PC-9 (cell line): ENCODE data around the gene PKNOX2. TPM values are rescaled to one million over a fixed set of nuclear protein-coding genes. Genes with fewer than 3 reads are reported as not detected.

Experiments used
- BruUV-seq: library from RNA; stranded (reverse); fragments of 400-500 nt; replicated peaks from 2 replicates; lab custom pipeline; 2021; lab: Mats Ljungman, UMichigan
- CTCF ChIA-PET: fragments of 300-600 bp; sonication (Branson Sonifier 250); formaldehyde crosslinking; loops from one replicate; lab custom pipeline; 2022; ENCODE audit warnings: antibody characterized with exemption; lab: Charles Lee
- POLR2A ChIA-PET: fragments of 300-600 bp; sonication (Branson Sonifier 250); formaldehyde crosslinking; loops from one replicate; lab custom pipeline; 2022; ENCODE audit warnings: antibody characterized with exemption; ENCODE audit not compliant: unreplicated experiment; lab: Charles Lee
- DNase-seq, 2 experiments: peaks; one replicate each; pipeline versions ENCODE4 v3.0.0 to v3.0.0-alpha.2; 2015 to 2022; ENCODE audit warnings: mixed read lengths in 1 of 2
- H2AFZ ChIP-seq: fragments of 200-600 bp; sonication (generic); 2 replicates; pipeline ENCODE4 v1.8.1; 2017; ENCODE audit warnings: antibody characterized with exemption
- H3F3A ChIP-seq: fragments of 200-600 bp; sonication (generic); 2 replicates; pipeline ENCODE4 v1.8.1; 2017; ENCODE audit warnings: antibody characterized with exemption, mild to moderate bottlenecking, low read depth; ENCODE audit not compliant: insufficient read depth
- H3K27ac ChIP-seq: fragments of 200-600 bp; sonication (generic); 2 replicates; pipeline ENCODE4 v1.6.1; 2016; ENCODE audit warnings: mixed run types
- H3K27me3 ChIP-seq: fragments of 200-600 bp; sonication (generic); 2 replicates; pipeline ENCODE4 v1.6.1; 2016; ENCODE audit warnings: low read depth, mixed run types; ENCODE audit not compliant: insufficient read depth
- H3K36me3 ChIP-seq: fragments of 200-600 bp; sonication (generic); 2 replicates; pipeline ENCODE4 v1.6.1; 2016; ENCODE audit warnings: low read depth, mixed run types
- H3K4me1 ChIP-seq: fragments of 200-600 bp; sonication (generic); replicated peaks from 2 replicates; pipeline ENCODE4 v1.6.1; 2016; ENCODE audit warnings: mixed run types; ENCODE audit not compliant: insufficient read depth
- H3K4me2 ChIP-seq: fragments of 200-600 bp; sonication (generic); 2 replicates; pipeline ENCODE4 v1.6.1; 2017; ENCODE audit warnings: mixed run types
- H3K4me3 ChIP-seq: fragments of 200-600 bp; sonication (generic); 2 replicates; pipeline ENCODE4 v1.6.1; 2016; ENCODE audit warnings: mixed run types
- H3K79me2 ChIP-seq: fragments of 200-600 bp; sonication (generic); 2 replicates; pipeline ENCODE4 v1.6.1; 2017; ENCODE audit warnings: low read depth, mixed run types
- H3K9me2 ChIP-seq: fragments of 200-600 bp; sonication (generic); 2 replicates; pipeline ENCODE4 v1.8.1; 2017; ENCODE audit warnings: mild to moderate bottlenecking; ENCODE audit not compliant: insufficient read depth
- H3K9me3 ChIP-seq: fragments of 200-600 bp; sonication (generic); 2 replicates; pipeline ENCODE4 v1.8.1; 2016; ENCODE audit warnings: low read depth; ENCODE audit not compliant: insufficient read depth
- H4K20me1 ChIP-seq: fragments of 200-600 bp; sonication (generic); 2 replicates; pipeline ENCODE4 v1.8.1; 2017; ENCODE audit not compliant: insufficient read depth
- CTCF ChIP-seq: fragments of 200-600 bp; sonication (generic); conservative IDR thresholded peaks from 2 replicates; pipeline ENCODE4 v1.6.1; 2017; ENCODE audit warnings: mixed run types, antibody characterized with exemption, mild to moderate bottlenecking, moderate library complexity
- EZH2 ChIP-seq: fragments of 200-600 bp; sonication (generic); IDR thresholded peaks from 2 replicates; pipeline ENCODE4 v1.8.0; 2017; ENCODE audit warnings: antibody characterized with exemption, low read depth
- intact Hi-C: fragments of 100-400 bp; cut with micrococcal nuclease; formaldehyde crosslinking; loops from one replicate; pipeline ENCODE4 v1.10.0; 2022; ENCODE audit not compliant: unreplicated experiment
- total RNA-seq: library from RNA; stranded (reverse); gene quantifications from 2 replicates; pipeline ENCODE4 v1.2.3, GENCODE V29; 2021

Gene PKNOX2
- total RNA-seq, 1 experiment from 2014 or later = not detected

DNA sequence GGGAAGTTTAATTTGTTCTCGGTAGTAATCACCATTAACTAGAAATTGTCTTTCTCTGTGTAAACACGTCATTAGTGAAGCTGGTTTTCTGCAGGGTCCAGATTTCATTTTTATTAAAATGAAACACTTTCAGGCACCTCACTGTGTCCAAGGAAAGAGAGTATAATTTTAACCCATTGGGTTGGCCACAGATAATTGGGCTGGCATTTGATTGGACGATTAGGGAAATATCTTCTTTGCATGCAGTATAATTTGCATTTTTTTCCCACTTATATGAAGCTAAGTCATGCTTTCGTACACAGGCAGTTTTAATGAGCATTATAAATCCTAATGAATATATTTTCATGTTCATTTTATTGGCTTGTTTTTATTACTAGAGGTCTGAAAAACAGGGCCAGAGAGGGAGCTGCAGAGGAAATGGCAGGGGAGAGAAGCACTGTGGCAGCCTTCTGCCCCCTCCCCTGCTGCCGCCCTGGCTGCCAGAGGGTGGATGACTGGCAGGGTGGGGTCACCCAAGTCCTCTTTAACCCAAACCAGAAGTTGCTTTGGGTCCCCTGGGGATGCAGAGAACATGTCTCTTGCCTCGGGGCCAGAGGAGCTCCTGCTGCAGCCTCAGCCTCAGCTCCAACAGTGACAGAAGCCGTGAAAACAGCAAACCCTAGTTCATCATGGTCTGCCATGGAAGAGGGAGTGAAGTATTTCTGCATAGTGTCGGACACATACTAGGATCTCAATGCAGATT is 93.9 kb downstream of the PKNOX2 start:
- CTCF ChIA-PET = no interaction called here

GRCh38 chr11:125261588-125261987 is 97.0 kb downstream of the PKNOX2 start:
- TF ChIP-seq EZH2 (no peak), CTCF (no peak)
- Histone ChIP-seq H3K4me3 (no peak overlapping the region), H3F3A (no peaks in the 10 kb centered on the region), H3K9me3 (no peaks in the 10 kb centered on the region), H3K4me1 (no peaks in the 10 kb centered on the region), H3K4me2 (no peak overlapping the region), H2AFZ (no peak overlapping the region), H3K79me2 (no peaks in the 10 kb centered on the region), H3K9me2 (no peaks in the 10 kb centered on the region), H4K20me1 (no peaks in the 10 kb centered on the region), H3K36me3 (no peaks in the 10 kb centered on the region), H3K27ac (no peak overlapping the region), H3K27me3 (peaks cover 20% of the 10 kb centered on the region)
- no TSS peak for BruUV-seq
- CTCF ChIA-PET = no interaction called here
- intact Hi-C loops = no loop called here
- POLR2A ChIA-PET = no interaction called here
- no peak for DNase-seq

More for the DNA sequence above, 93.9 kb downstream of the PKNOX2 start:
- Histone ChIP-seq H3K9me2 (no peaks in the 10 kb centered on the region), H2AFZ (no peak overlapping the region), H3K4me1 (no peaks in the 10 kb centered on the region), H3K27ac (no peak overlapping the region), H3K79me2 (no peaks in the 10 kb centered on the region), H3K4me3 (no peak overlapping the region), H3F3A (no peaks in the 10 kb centered on the region), H3K9me3 (no peaks in the 10 kb centered on the region), H3K27me3 (peaks cover 13% of the 10 kb centered on the region), H4K20me1 (no peaks in the 10 kb centered on the region), H3K4me2 (no peak overlapping the region), H3K36me3 (no peaks in the 10 kb centered on the region)
- intact Hi-C loops = no loop called here
- TF ChIP-seq CTCF (no peak), EZH2 (no peak)
- peak in 1 of 2 experiments; percentile 2 for DNase-seq
- POLR2A ChIA-PET = no interaction called here
- BruUV-seq = no TSS peak

GRCh38 chr11:125262194-125262829 is 97.8 kb downstream of the PKNOX2 start:
- CTCF ChIA-PET = no interaction called here
- no peaks in the 10 kb centered on the region for H3K9me2 ChIP-seq
- no peaks in the 10 kb centered on the region for H3K79me2 ChIP-seq
- H3K4me2 ChIP-seq = no peak overlapping the region
- peaks cover 20% of the 10 kb centered on the region for H3K27me3 ChIP-seq
- POLR2A ChIA-PET = no interaction called here
- H4K20me1 ChIP-seq = no peaks in the 10 kb centered on the region
- H3K27ac ChIP-seq = no peak overlapping the region
- intact Hi-C loops = no loop called here
- no peaks in the 10 kb centered on the region for H3K9me3 ChIP-seq
- no peaks in the 10 kb centered on the region for H3K4me1 ChIP-seq
- H3F3A ChIP-seq = no peaks in the 10 kb centered on the region
- TF ChIP-seq EZH2 (no peak), CTCF (no peak)
- peak in 1 of 2 experiments; percentile 12 for DNase-seq
- H2AFZ ChIP-seq = no peak overlapping the region
- no peak overlapping the region for H3K4me3 ChIP-seq
- no peaks in the 10 kb centered on the region for H3K36me3 ChIP-seq
- BruUV-seq = no TSS peak
